Measurements from ENCODE around the gene LDLRAD3. TPM values are rescaled to one million over a fixed set of nuclear protein-coding genes. Genes with fewer than 3 reads are reported as not detected.

The LDLRAD3 gene
- total RNA-seq, 1 experiment from 2014 or later = 15.3 TPM

DNA sequence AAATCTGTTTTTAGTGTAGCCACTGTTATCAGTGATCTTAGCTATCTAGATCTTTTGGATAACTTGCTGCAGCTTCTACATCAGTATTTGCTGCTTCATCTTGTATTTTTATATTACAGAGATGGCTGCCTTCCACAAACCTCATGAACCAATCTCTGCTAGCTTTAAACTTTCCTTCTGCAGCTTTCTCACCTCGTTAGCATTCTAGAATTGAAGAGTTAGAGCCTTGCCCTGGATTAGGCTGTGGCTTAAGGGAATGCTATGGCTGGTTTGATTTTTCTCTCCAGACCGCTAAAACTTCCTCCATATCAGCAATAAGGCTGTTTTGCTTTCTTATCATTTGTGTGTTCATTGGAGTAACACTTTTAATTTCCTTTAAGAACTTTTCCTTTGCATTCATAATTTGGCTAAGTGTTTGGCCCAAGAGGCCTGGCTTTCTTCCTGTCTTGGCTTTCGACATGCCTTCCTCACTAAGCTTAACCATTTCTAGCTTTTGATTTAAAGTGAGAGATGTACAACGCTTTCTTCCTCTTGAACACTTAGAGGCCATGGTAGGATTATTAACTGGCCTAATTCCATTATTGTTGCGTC lies 51.9 kb downstream of the LDLRAD3 start:
- Histone ChIP-seq H2AFZ (ENCODE audit: low read length) (no peak overlapping the region), H3K4me3 (ENCODE audit: low read length) (no peak overlapping the region), H3K27me3 (ENCODE audit: low read length) (no peaks in the 10 kb centered on the region), H3K36me3 (ENCODE audit: low read depth, low read length) (peaks cover 9% of the 10 kb centered on the region), H3K27ac (ENCODE audit: low read length) (no peak overlapping the region), H3K9me3 (ENCODE audit: low read length) (no peaks in the 10 kb centered on the region), H3K79me2 (ENCODE audit: low read length) (peaks cover 81% of the 10 kb centered on the region), H3F3A (ENCODE audit: low read length, unreplicated experiment) (no peaks in the 10 kb centered on the region), H4K20me1 (ENCODE audit: low read length) (no peaks in the 10 kb centered on the region), H3K9ac (ENCODE audit: low read length) (no peak overlapping the region), H3K9me2 (replicated peaks; ENCODE audit: low read length) (no peaks in the 10 kb centered on the region), H3K4me2 (ENCODE audit: low read length) (no peak overlapping the region), H3K4me1 (ENCODE audit: insufficient read depth, low read length) (peaks cover 18% of the 10 kb centered on the region)
- DNase-seq = no peak
- intact Hi-C loops (cut with micrococcal nuclease) = no loop called here
- no peak for ATAC-seq
- TF ChIP-seq EZH2phosphoT487 (IDR thresholded peaks at IDR 0.05; ENCODE audit: borderline replicate concordance, low read length) (no peak), EZH2 (IDR thresholded peaks at IDR 0.05; ENCODE audit: low read length, unreplicated experiment) (no peak)
- TF ChIP-seq, protein P1, sequence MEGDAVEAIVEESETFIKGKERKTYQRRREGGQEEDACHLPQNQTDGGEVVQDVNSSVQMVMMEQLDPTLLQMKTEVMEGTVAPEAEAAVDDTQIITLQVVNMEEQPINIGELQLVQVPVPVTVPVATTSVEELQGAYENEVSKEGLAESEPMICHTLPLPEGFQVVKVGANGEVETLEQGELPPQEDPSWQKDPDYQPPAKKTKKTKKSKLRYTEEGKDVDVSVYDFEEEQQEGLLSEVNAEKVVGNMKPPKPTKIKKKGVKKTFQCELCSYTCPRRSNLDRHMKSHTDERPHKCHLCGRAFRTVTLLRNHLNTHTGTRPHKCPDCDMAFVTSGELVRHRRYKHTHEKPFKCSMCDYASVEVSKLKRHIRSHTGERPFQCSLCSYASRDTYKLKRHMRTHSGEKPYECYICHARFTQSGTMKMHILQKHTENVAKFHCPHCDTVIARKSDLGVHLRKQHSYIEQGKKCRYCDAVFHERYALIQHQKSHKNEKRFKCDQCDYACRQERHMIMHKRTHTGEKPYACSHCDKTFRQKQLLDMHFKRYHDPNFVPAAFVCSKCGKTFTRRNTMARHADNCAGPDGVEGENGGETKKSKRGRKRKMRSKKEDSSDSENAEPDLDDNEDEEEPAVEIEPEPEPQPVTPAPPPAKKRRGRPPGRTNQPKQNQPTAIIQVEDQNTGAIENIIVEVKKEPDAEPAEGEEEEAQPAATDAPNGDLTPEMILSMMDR (conservative IDR thresholded peaks at IDR 0.05; ENCODE audit: low read depth, low read length) = no peak
- ChIA-PET POLR2A (ENCODE audit: unreplicated experiment) (no interaction called here), CTCF (interaction anchor here (0.9 kb wide), 1 partner anchor 174 kb away, joined by 5 read pairs; no protein-coding TSS in a partner anchor)
- no TSS peak for BruUV-seq (replicated peaks)

DNA sequence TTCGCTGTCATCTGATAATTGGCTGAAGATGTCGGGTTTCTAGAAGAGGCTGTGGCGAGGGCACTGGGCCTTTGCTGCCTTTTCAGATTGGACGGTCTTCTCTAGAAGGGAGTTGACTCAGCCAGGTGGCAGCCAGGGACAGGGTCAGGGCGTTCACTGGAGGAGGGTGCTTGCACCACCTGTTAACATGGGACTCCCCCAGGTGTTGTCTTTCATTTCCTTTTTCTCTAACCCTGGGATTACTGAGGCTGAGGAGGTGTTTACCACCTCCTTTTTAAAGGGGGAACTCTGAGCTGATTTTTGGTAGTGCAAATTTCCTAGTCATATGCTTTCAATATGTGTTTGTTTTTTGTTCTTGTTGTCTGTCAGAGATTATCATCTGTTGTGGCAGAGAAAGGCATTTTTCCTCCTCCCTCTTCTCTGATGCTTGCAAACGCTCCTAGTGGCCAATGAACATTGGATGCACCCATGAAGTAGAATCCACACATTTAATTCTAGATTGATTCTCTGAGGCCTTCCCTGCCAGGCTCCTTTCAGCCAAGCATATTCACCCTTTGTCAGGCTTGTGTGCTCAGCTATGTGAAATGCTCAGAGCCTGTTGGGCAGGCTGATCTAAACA lies 54.1 kb downstream of the LDLRAD3 start:
- DNase-seq (no peak), ATAC-seq (no peak)
- Histone ChIP-seq H2AFZ (ENCODE audit: low read length) (no peak overlapping the region), H3F3A (ENCODE audit: low read length, unreplicated experiment) (no peaks in the 10 kb centered on the region), H3K27ac (ENCODE audit: low read length) (no peak overlapping the region), H3K27me3 (ENCODE audit: low read length) (no peaks in the 10 kb centered on the region), H3K4me2 (ENCODE audit: low read length) (no peak overlapping the region), H3K9me3 (ENCODE audit: low read length) (no peaks in the 10 kb centered on the region), H3K9me2 (replicated peaks; ENCODE audit: low read length) (no peaks in the 10 kb centered on the region), H3K9ac (ENCODE audit: low read length) (no peak overlapping the region), H3K79me2 (ENCODE audit: low read length) (peaks cover 77% of the 10 kb centered on the region), H4K20me1 (ENCODE audit: low read length) (no peaks in the 10 kb centered on the region), H3K4me3 (ENCODE audit: low read length) (no peak overlapping the region), H3K4me1 (ENCODE audit: insufficient read depth, low read length) (peaks cover 11% of the 10 kb centered on the region), H3K36me3 (ENCODE audit: low read depth, low read length) (peaks cover 12% of the 10 kb centered on the region)
- CTCF ChIA-PET = no interaction called here
- POLR2A ChIA-PET (ENCODE audit: unreplicated experiment) = no interaction called here
- intact Hi-C loops (cut with micrococcal nuclease) = no loop called here
- no TSS peak for BruUV-seq (replicated peaks)
- no peak for TF ChIP-seq EZH2 (IDR thresholded peaks at IDR 0.05; ENCODE audit: low read length, unreplicated experiment)
- TF ChIP-seq EZH2phosphoT487 (IDR thresholded peaks at IDR 0.05; ENCODE audit: borderline replicate concordance, low read length) = no peak
- TF ChIP-seq, protein P1 (conservative IDR thresholded peaks at IDR 0.05; ENCODE audit: low read depth, low read length) = no peak

DNA sequence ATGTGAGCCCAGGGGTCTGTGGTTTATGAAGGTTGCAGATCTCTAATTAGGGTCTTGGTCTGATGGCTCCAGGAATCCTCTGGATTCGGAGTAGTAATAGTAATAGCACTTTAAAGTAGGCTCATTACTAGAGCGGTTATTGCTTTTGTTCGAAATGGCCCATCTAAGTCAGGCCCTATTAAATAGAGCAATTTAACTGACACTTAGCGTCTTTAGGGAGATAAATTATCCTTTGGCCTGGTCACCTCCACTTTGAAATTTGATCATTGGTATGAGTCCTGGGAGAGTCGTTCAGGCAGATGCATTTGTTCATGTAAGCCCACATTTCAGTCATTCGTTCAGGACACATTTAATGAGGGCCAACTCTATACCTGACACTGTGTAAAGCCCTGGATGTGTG lies 54.8 kb downstream of the LDLRAD3 start:
- Histone ChIP-seq H3K9me3 (ENCODE audit: low read length) (no peaks in the 10 kb centered on the region), H3K9ac (ENCODE audit: low read length) (no peak overlapping the region), H3K27ac (ENCODE audit: low read length) (no peak overlapping the region), H3F3A (ENCODE audit: low read length, unreplicated experiment) (no peaks in the 10 kb centered on the region), H3K9me2 (replicated peaks; ENCODE audit: low read length) (no peaks in the 10 kb centered on the region), H3K4me2 (ENCODE audit: low read length) (no peak overlapping the region), H3K4me1 (ENCODE audit: insufficient read depth, low read length) (peaks cover 10% of the 10 kb centered on the region), H3K79me2 (ENCODE audit: low read length) (peaks cover 76% of the 10 kb centered on the region), H4K20me1 (ENCODE audit: low read length) (no peaks in the 10 kb centered on the region), H2AFZ (ENCODE audit: low read length) (no peak overlapping the region), H3K27me3 (ENCODE audit: low read length) (no peaks in the 10 kb centered on the region), H3K36me3 (ENCODE audit: low read depth, low read length) (peaks cover 12% of the 10 kb centered on the region), H3K4me3 (ENCODE audit: low read length) (no peak overlapping the region)
- POLR2A ChIA-PET (ENCODE audit: unreplicated experiment) = no interaction called here
- DNase-seq (no peak), ATAC-seq (no peak)
- TF ChIP-seq EZH2 (IDR thresholded peaks at IDR 0.05; ENCODE audit: low read length, unreplicated experiment) (no peak), EZH2phosphoT487 (IDR thresholded peaks at IDR 0.05; ENCODE audit: borderline replicate concordance, low read length) (no peak)
- TF ChIP-seq, protein P1 (conservative IDR thresholded peaks at IDR 0.05; ENCODE audit: low read depth, low read length) = no peak
- CTCF ChIA-PET = no interaction called here
- intact Hi-C loops (cut with micrococcal nuclease) = no loop called here
- BruUV-seq (replicated peaks) = no TSS peak

Measured in PC-3 (cell line).